ENCODE results near the gene MCRS1.
"Not testable (repeated sequence)": the region's sequence is repeated elsewhere in the genome, so short reads cannot be mapped to it uniquely, and the experiment has no call there.

DNA sequence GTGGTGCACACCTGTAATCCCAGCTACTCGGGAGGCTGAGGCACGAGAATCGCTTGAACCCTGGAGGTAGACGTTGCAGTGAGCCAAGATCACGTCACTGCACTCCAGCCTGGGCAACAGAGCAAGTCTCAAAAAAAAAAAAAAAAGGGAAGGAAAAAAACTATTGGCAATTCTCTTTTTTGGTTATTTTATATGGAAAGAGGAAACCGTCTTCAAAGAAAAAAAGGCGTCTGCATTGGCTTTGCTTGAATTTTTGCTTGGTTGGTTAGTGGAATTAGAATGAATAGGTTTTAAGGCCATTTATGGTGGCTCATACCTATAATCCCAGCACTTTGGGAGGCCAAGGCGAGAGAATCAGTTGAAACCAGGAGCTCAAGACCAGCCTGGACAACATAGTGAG is 58.3 kb downstream of the MCRS1 start:
- TF ChIP-seq, protein P1, sequence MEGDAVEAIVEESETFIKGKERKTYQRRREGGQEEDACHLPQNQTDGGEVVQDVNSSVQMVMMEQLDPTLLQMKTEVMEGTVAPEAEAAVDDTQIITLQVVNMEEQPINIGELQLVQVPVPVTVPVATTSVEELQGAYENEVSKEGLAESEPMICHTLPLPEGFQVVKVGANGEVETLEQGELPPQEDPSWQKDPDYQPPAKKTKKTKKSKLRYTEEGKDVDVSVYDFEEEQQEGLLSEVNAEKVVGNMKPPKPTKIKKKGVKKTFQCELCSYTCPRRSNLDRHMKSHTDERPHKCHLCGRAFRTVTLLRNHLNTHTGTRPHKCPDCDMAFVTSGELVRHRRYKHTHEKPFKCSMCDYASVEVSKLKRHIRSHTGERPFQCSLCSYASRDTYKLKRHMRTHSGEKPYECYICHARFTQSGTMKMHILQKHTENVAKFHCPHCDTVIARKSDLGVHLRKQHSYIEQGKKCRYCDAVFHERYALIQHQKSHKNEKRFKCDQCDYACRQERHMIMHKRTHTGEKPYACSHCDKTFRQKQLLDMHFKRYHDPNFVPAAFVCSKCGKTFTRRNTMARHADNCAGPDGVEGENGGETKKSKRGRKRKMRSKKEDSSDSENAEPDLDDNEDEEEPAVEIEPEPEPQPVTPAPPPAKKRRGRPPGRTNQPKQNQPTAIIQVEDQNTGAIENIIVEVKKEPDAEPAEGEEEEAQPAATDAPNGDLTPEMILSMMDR (conservative IDR thresholded peaks at IDR 0.05), result not testable (repeated sequence)
- not testable (repeated sequence) for TF ChIP-seq EZH2 (IDR thresholded peaks at IDR 0.05; ENCODE audit: low read depth)

Data from PC-9 (cell line).